Osteocyte (in vitro differentiated cells): ENCODE results near the gene LARGE1. TPM values are rescaled to one million over a fixed set of nuclear protein-coding genes. Genes with fewer than 3 reads are reported as not detected.

Experiments used
- DNase-seq: peaks from one replicate; pipeline ENCODE4 v3.0.0; 2021; ENCODE audit warnings: mixed read lengths; ENCODE audit not compliant: unreplicated experiment; ENCODE audit errors: extremely low spot score
- H3K27ac Mint-ChIP-seq: one replicate; pipeline ENCODE4 v1.8.0; 2021; ENCODE audit warnings: mild to moderate bottlenecking, mixed read lengths; ENCODE audit not compliant: unreplicated experiment
- H3K27me3 Mint-ChIP-seq: one replicate; pipeline ENCODE4 v1.8.0; 2021; ENCODE audit warnings: mixed read lengths; ENCODE audit not compliant: unreplicated experiment
- H3K36me3 Mint-ChIP-seq: one replicate; pipeline ENCODE4 v1.8.0; 2021; ENCODE audit warnings: mixed read lengths; ENCODE audit not compliant: unreplicated experiment
- H3K4me1 Mint-ChIP-seq: one replicate; pipeline ENCODE4 v1.8.0; 2021; ENCODE audit warnings: mixed read lengths; ENCODE audit not compliant: unreplicated experiment
- H3K4me3 Mint-ChIP-seq: one replicate; pipeline ENCODE4 v1.8.0; 2021; ENCODE audit warnings: mild to moderate bottlenecking, moderate library complexity, mixed read lengths; ENCODE audit not compliant: unreplicated experiment
- H3K9me3 Mint-ChIP-seq: one replicate; pipeline ENCODE4 v1.8.0; 2021; ENCODE audit warnings: mixed read lengths; ENCODE audit not compliant: unreplicated experiment
- CTCF ChIP-seq: fragments of 200-600 bp; sonication (generic); IDR thresholded peaks from 2 replicates; pipeline ENCODE4 v1.5.0; 2021; ENCODE audit warnings: antibody characterized with exemption, mild to moderate bottlenecking, moderate library complexity
- total RNA-seq: library from RNA; stranded (reverse); gene quantifications from 2 replicates; pipeline ENCODE4 v1.2.1, GENCODE V29; 2021

The LARGE1 gene
- total RNA-seq, 1 donor from 2014 or later: 17.6 TPM

GRCh38 chr22:33539202-33539901 lies 380.9 kb downstream of the LARGE1 start:
- Mint-ChIP-seq H3K4me1 (peaks cover 5% of the 10 kb centered on the region), H3K4me3 (no peak overlapping the region), H3K9me3 (no peaks in the 10 kb centered on the region), H3K27me3 (no peaks in the 10 kb centered on the region), H3K27ac (no peak overlapping the region), H3K36me3 (no peaks in the 10 kb centered on the region)
- TF ChIP-seq CTCF: no peak
- no peak for DNase-seq

- Mint-ChIP-seq H3K4me1 (peaks cover 5% of the 10 kb centered on the region), H3K27me3 (no peaks in the 10 kb centered on the region), H3K36me3 (no peaks in the 10 kb centered on the region), H3K27ac (no peak overlapping the region), H3K9me3 (no peaks in the 10 kb centered on the region), H3K4me3 (no peak overlapping the region)
- no peak for TF ChIP-seq CTCF
- no peak for DNase-seq
Measured at GRCh38 chr22:33538277-33538885, 381.9 kb downstream of the LARGE1 start.

DNA sequence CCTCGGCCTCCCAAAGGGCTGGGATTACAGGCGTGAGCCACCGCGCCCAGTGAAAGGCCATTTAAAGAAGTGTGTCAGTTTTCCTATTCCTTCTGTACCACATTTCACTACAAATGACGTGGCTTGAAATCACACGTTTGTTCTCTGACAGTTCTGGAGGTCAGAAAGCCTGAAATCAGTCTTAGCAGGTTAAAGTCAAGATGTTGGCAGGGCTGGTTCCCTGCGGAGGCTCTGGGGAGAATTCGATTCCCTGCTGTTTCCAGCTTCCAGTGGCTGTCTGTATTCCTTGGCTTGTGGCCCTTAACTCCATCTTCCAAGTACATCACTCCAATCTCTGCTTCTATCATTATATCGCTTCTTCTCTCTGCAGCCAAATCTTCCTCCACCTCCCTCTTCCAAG lies 383.2 kb downstream of the LARGE1 start:
- Mint-ChIP-seq H3K4me3 (no peak overlapping the region), H3K36me3 (no peaks in the 10 kb centered on the region), H3K9me3 (no peaks in the 10 kb centered on the region), H3K27me3 (no peaks in the 10 kb centered on the region), H3K4me1 (peaks cover 5% of the 10 kb centered on the region), H3K27ac (no peak overlapping the region)
- no peak for TF ChIP-seq CTCF
- DNase-seq: no peak

- Mint-ChIP-seq H3K4me1 (peaks cover 5% of the 10 kb centered on the region), H3K36me3 (no peaks in the 10 kb centered on the region), H3K9me3 (no peaks in the 10 kb centered on the region), H3K4me3 (no peak overlapping the region), H3K27ac (no peak overlapping the region), H3K27me3 (no peaks in the 10 kb centered on the region)
- no peak for DNase-seq
- TF ChIP-seq CTCF: no peak
Measured at GRCh38 chr22:33535937-33536875, 384.1 kb downstream of the LARGE1 start.
